Stimulated activated naive CD8-positive, alpha-beta T cell treated with anti-CD3 and anti-CD28 coated beads, Interleukin-15, amount 100 ng/mL, for 72 hours (primary cell): Measurements from ENCODE around the gene SHANK3.

ENCODE experiments used
- ATAC-seq: fragments of 150-1000 bp; cut with Tn5 transposase; 2 replicates; pipeline ENCODE4 v1.10.0; 2021; ENCODE audit warnings: mild to moderate bottlenecking, moderate library complexity
- DNase-seq, 2 donors: peaks; one replicate each; pipeline ENCODE4 v3.0.0; 2021 to 2022
- H3K27ac Mint-ChIP-seq, 2 donors: one replicate each; pipeline ENCODE4 v1.8.0; 2022; ENCODE audit warnings: mild to moderate bottlenecking in 2 of 2, mixed read lengths in 2 of 2, moderate library complexity in 2 of 2
- H3K27me3 Mint-ChIP-seq: one replicate; pipeline ENCODE4 v1.8.0; 2022; ENCODE audit warnings: mixed read lengths
- H3K4me1 Mint-ChIP-seq: one replicate; pipeline ENCODE4 v1.8.0; 2022; ENCODE audit warnings: mild to moderate bottlenecking, mixed read lengths
- H3K4me3 Mint-ChIP-seq, 2 donors: one replicate each; pipeline ENCODE4 v1.8.0; 2022; ENCODE audit warnings: mild to moderate bottlenecking in 2 of 2, mixed read lengths in 2 of 2, moderate library complexity in 1 of 2
- H3K9me3 Mint-ChIP-seq, 2 donors: one replicate each; pipeline ENCODE4 v1.8.0; 2022; ENCODE audit warnings: mixed read lengths in 2 of 2

Gene SHANK3

GRCh38 chr22:50708996-50709395 lies 36.4 kb downstream of the SHANK3 start:
- Mint-ChIP-seq H3K27me3 (no peaks in the 10 kb centered on the region), H3K4me3 (no peak overlapping the region), H3K4me1 (no peaks in the 10 kb centered on the region), H3K27ac (no peak overlapping the region), H3K9me3 (no peaks in the 10 kb centered on the region)
- DNase-seq (no peak), ATAC-seq (no peak)

- DNase-seq (no peak), ATAC-seq (no peak)
- Mint-ChIP-seq H3K27me3 (no peaks in the 10 kb centered on the region), H3K27ac (no peak overlapping the region), H3K4me3 (no peak overlapping the region), H3K4me1 (no peaks in the 10 kb centered on the region), H3K9me3 (no peaks in the 10 kb centered on the region)
Measured at GRCh38 chr22:50710221-50710620, 37.6 kb downstream of the SHANK3 start.

GRCh38 chr22:50710886-50711285 lies 38.3 kb downstream of the SHANK3 start:
- Mint-ChIP-seq H3K4me1 (no peaks in the 10 kb centered on the region), H3K4me3 (no peak overlapping the region), H3K27ac (no peak overlapping the region), H3K27me3 (no peaks in the 10 kb centered on the region), H3K9me3 (no peaks in the 10 kb centered on the region)
- no peak for ATAC-seq
- DNase-seq = no peak

GRCh38 chr22:50711446-50712340 lies 39.1 kb downstream of the SHANK3 start:
- ATAC-seq (no peak), DNase-seq (no peak)
- Mint-ChIP-seq H3K9me3 (no peaks in the 10 kb centered on the region), H3K27ac (no peak overlapping the region), H3K27me3 (no peaks in the 10 kb centered on the region), H3K4me3 (no peak overlapping the region), H3K4me1 (no peaks in the 10 kb centered on the region)

GRCh38 chr22:50712341-50713007 lies 39.9 kb downstream of the SHANK3 start:
- ATAC-seq (no peak), DNase-seq (no peak)
- H3K27ac Mint-ChIP-seq = no peak overlapping the region
- no peaks in the 10 kb centered on the region for H3K4me1 Mint-ChIP-seq
- no peaks in the 10 kb centered on the region for H3K9me3 Mint-ChIP-seq
- H3K27me3 Mint-ChIP-seq = no peaks in the 10 kb centered on the region
- H3K4me3 Mint-ChIP-seq = no peak overlapping the region

GRCh38 chr22:50713008-50713385 lies 40.4 kb downstream of the SHANK3 start:
- Mint-ChIP-seq H3K27ac (no peak overlapping the region), H3K4me1 (no peaks in the 10 kb centered on the region), H3K9me3 (no peaks in the 10 kb centered on the region), H3K4me3 (no peak overlapping the region), H3K27me3 (no peaks in the 10 kb centered on the region)
- DNase-seq (no peak), ATAC-seq (no peak)

- H3K4me3 Mint-ChIP-seq = no peak overlapping the region
Measured at GRCh38 chr22:50713571-50714056, 41.0 kb downstream of the SHANK3 start.

GRCh38 chr22:50714150-50714549 lies 41.5 kb downstream of the SHANK3 start:
- ATAC-seq = no peak
- no peaks in the 10 kb centered on the region for H3K9me3 Mint-ChIP-seq
- DNase-seq = no peak
- H3K27me3 Mint-ChIP-seq = no peaks in the 10 kb centered on the region
- no peak overlapping the region for H3K4me3 Mint-ChIP-seq
- no peaks in the 10 kb centered on the region for H3K4me1 Mint-ChIP-seq
- peak overlapping the region in 1 of 2 donors; percentile 21 for H3K27ac Mint-ChIP-seq

More at GRCh38 chr22:50713571-50714056, 41.0 kb downstream of the SHANK3 start:
- Mint-ChIP-seq H3K27ac (no peak overlapping the region), H3K4me1 (no peaks in the 10 kb centered on the region), H3K9me3 (no peaks in the 10 kb centered on the region), H3K27me3 (no peaks in the 10 kb centered on the region)
- no peak for ATAC-seq
- no peak for DNase-seq

GRCh38 chr22:50714631-50715179 lies 42.1 kb downstream of the SHANK3 start:
- H3K9me3 Mint-ChIP-seq = no peaks in the 10 kb centered on the region
- ATAC-seq (no peak), DNase-seq (no peak)
- H3K4me1 Mint-ChIP-seq = no peaks in the 10 kb centered on the region
- H3K27ac Mint-ChIP-seq = peak overlapping the region in 1 of 2 donors; percentile 20
- H3K4me3 Mint-ChIP-seq = no peak overlapping the region
- no peaks in the 10 kb centered on the region for H3K27me3 Mint-ChIP-seq

GRCh38 chr22:50715250-50715649 lies 42.6 kb downstream of the SHANK3 start:
- no peaks in the 10 kb centered on the region for H3K27me3 Mint-ChIP-seq
- no peaks in the 10 kb centered on the region for H3K4me1 Mint-ChIP-seq

GRCh38 chr22:50715776-50716175 lies 43.2 kb downstream of the SHANK3 start:
- Mint-ChIP-seq H3K9me3 (no peaks in the 10 kb centered on the region), H3K27me3 (no peaks in the 10 kb centered on the region), H3K4me1 (no peaks in the 10 kb centered on the region), H3K4me3 (no peak overlapping the region), H3K27ac (no peak overlapping the region)
- DNase-seq (no peak), ATAC-seq (no peak)

More at GRCh38 chr22:50715250-50715649, 42.6 kb downstream of the SHANK3 start:
- no peak overlapping the region for H3K4me3 Mint-ChIP-seq
- H3K9me3 Mint-ChIP-seq = no peaks in the 10 kb centered on the region
- ATAC-seq (no peak), DNase-seq (no peak)
- H3K27ac Mint-ChIP-seq = no peak overlapping the region

- no peaks in the 10 kb centered on the region for H3K4me1 Mint-ChIP-seq
- no peak overlapping the region for H3K4me3 Mint-ChIP-seq
- no peak for ATAC-seq
- no peaks in the 10 kb centered on the region for H3K27me3 Mint-ChIP-seq
- H3K9me3 Mint-ChIP-seq = no peaks in the 10 kb centered on the region
- DNase-seq = no peak
- H3K27ac Mint-ChIP-seq = peak overlapping the region in 1 of 2 donors; percentile 34
Measured at GRCh38 chr22:50716290-50717024, 43.8 kb downstream of the SHANK3 start.

- Mint-ChIP-seq H3K4me3 (no peak overlapping the region), H3K27me3 (no peaks in the 10 kb centered on the region), H3K27ac (no peak overlapping the region), H3K4me1 (no peaks in the 10 kb centered on the region), H3K9me3 (no peaks in the 10 kb centered on the region)
- no peak for ATAC-seq
- no peak for DNase-seq
Measured at GRCh38 chr22:50717709-50718351, 45.2 kb downstream of the SHANK3 start.

GRCh38 chr22:50718352-50718709 lies 45.7 kb downstream of the SHANK3 start:
- Mint-ChIP-seq H3K4me3 (no peak overlapping the region), H3K27ac (no peak overlapping the region), H3K9me3 (no peaks in the 10 kb centered on the region), H3K27me3 (no peaks in the 10 kb centered on the region), H3K4me1 (no peaks in the 10 kb centered on the region)
- no peak for ATAC-seq
- no peak for DNase-seq

GRCh38 chr22:50719814-50720300 lies 47.2 kb downstream of the SHANK3 start:
- Mint-ChIP-seq H3K4me3 (no peak overlapping the region), H3K27ac (no peak overlapping the region), H3K27me3 (no peaks in the 10 kb centered on the region), H3K9me3 (no peaks in the 10 kb centered on the region), H3K4me1 (no peaks in the 10 kb centered on the region)
- ATAC-seq (peak; percentile 9), DNase-seq (no peak)
